Fibroblast of lung (primary cell): ENCODE data around the gene ACTN1. TPM values are rescaled to one million over a fixed set of nuclear protein-coding genes. Genes with fewer than 3 reads are reported as not detected.

Source experiments
- DNase-seq, 2 donors: peaks; one replicate each; pipeline versions ENCODE4 v3.0.0 to v3.0.0-alpha.2; 2010; ENCODE audit warnings: low read depth in 2 of 2
- H2AFZ ChIP-seq: 2 replicates; pipeline ENCODE4 v1.5.1; 2012; ENCODE audit warnings: low read length, control low read depth, inconsistent platforms
- H3K27ac ChIP-seq: 2 replicates; pipeline ENCODE4 v1.5.1; 2011; ENCODE audit warnings: low read length, control low read depth; ENCODE audit not compliant: insufficient read depth
- H3K27me3 ChIP-seq: 2 replicates; pipeline ENCODE4 v1.5.1; 2011; ENCODE audit warnings: mild to moderate bottlenecking, low read length; ENCODE audit not compliant: control insufficient read depth, insufficient read depth
- H3K36me3 ChIP-seq: 2 replicates; pipeline ENCODE4 v1.5.1; 2011; ENCODE audit warnings: low read length; ENCODE audit not compliant: control insufficient read depth, insufficient read depth
- H3K4me1 ChIP-seq: 2 replicates; pipeline ENCODE4 v1.5.1; 2011; ENCODE audit warnings: low read length; ENCODE audit not compliant: control insufficient read depth, insufficient read depth; ENCODE audit errors: extremely low read depth
- H3K4me2 ChIP-seq: 2 replicates; pipeline ENCODE4 v1.5.1; 2011; ENCODE audit warnings: low read length, control low read depth; ENCODE audit not compliant: insufficient read depth; ENCODE audit errors: extremely low read depth
- H3K4me3 ChIP-seq, 4 experiments: fragments of 200-600 bp in 1 of 4; sonication (generic) in 1 of 4; replicated peaks in 1 of 4; 2 replicates each; pipeline ENCODE4 v1.5.1; 2011 to 2016; ENCODE audit warnings: low read length in 4 of 4, low read depth in 3 of 4, mild to moderate bottlenecking in 3 of 4, control low read depth in 2 of 4, inconsistent platforms in 1 of 4, mixed read lengths in 1 of 4; ENCODE audit not compliant: insufficient read depth in 1 of 4; ENCODE audit errors: control extremely low read depth in 1 of 4
- H3K79me2 ChIP-seq: 2 replicates; pipeline ENCODE4 v1.5.1; 2012; ENCODE audit warnings: mild to moderate bottlenecking, low read length, inconsistent platforms; ENCODE audit not compliant: control insufficient read depth, insufficient read depth
- H3K9ac ChIP-seq: 2 replicates; pipeline ENCODE4 v1.5.1; 2011; ENCODE audit warnings: mild to moderate bottlenecking, low read length, control low read depth; ENCODE audit not compliant: insufficient read depth
- H3K9me3 ChIP-seq: 2 replicates; pipeline ENCODE4 v1.5.1; 2012; ENCODE audit warnings: low read depth, low read length; ENCODE audit not compliant: control insufficient read depth, insufficient read depth
- H4K20me1 ChIP-seq: 2 replicates; pipeline ENCODE4 v1.5.1; 2011; ENCODE audit warnings: low read length; ENCODE audit not compliant: control insufficient read depth, insufficient read depth; ENCODE audit errors: extremely low read depth
- EZH2 ChIP-seq: IDR thresholded peaks from 2 replicates; pipeline ENCODE4 v1.5.1; 2012; ENCODE audit warnings: low read length, control low read depth, mild to moderate bottlenecking; ENCODE audit errors: missing control alignments
- polyA plus RNA-seq, 2 donors: library from polyadenylated mRNA; depleted of rRNA in 1 of 2; stranded (reverse) in 1 of 2; unstranded in 1 of 2; fragments of >200 nt; gene quantifications; 2 replicates each; pipeline ENCODE4 v1.2.1, GENCODE V29; 2011 to 2012; ENCODE audit warnings: missing spikeins in 1 of 2
- total RNA-seq: library from RNA; depleted of rRNA; stranded (reverse); fragments of >200 nt; gene quantifications from 2 replicates; pipeline ENCODE4 v1.2.1, GENCODE V29; 2014
- TF ChIP-seq, protein P1 (sequence below), 2 donors: IDR thresholded peaks in 1 of 2; conservative IDR thresholded peaks in 1 of 2; 1 replicate in 1 of 2; 2 replicates in 1 of 2; pipeline ENCODE4 v1.5.1; 2011 to 2012; ENCODE audit warnings: low read length in 2 of 2, control low read depth in 1 of 2, inconsistent platforms in 1 of 2, low read depth in 1 of 2, mild to moderate bottlenecking in 1 of 2

Gene ACTN1
- total and polyA plus RNA-seq, 2 donors (not counting 1 experiment from before 2014, with no cell fraction given): 254 to 729 TPM

DNA sequence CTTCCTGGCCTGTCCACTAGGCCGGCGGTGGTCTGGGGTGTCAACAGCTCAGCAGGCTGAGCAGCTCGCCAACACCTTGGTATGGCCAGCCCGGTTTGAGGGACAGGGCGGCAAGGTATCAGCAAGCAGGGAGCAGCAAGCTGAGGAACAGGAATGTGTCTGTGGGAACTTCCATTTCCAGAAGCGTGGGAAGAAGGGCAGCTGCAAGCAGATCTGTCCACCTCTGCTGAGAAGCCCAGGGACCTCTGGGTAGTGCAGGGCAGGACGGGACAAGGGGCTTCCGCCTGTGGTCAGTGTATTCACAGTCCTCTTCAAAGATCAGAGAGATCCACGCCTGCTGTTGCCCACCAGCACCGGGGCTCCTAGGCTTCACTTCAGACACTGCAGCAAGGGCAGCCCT lies 36.0 kb downstream of the ACTN1 start:
- Histone ChIP-seq H2AFZ (no peak overlapping the region), H3K27ac (peak overlapping the region; percentile 79), H3K4me2 (no peak overlapping the region), H3K79me2 (peaks cover 97% of the 10 kb centered on the region), H3K27me3 (no peaks in the 10 kb centered on the region), H3K36me3 (peaks cover 2% of the 10 kb centered on the region), H4K20me1 (peaks cover 6% of the 10 kb centered on the region), H3K9ac (peak overlapping the region; percentile 48), H3K9me3 (no peaks in the 10 kb centered on the region), H3K4me3 (no peak overlapping the region), H3K4me1 (peaks cover 70% of the 10 kb centered on the region)
- no peak for TF ChIP-seq EZH2
- TF ChIP-seq, protein P1, sequence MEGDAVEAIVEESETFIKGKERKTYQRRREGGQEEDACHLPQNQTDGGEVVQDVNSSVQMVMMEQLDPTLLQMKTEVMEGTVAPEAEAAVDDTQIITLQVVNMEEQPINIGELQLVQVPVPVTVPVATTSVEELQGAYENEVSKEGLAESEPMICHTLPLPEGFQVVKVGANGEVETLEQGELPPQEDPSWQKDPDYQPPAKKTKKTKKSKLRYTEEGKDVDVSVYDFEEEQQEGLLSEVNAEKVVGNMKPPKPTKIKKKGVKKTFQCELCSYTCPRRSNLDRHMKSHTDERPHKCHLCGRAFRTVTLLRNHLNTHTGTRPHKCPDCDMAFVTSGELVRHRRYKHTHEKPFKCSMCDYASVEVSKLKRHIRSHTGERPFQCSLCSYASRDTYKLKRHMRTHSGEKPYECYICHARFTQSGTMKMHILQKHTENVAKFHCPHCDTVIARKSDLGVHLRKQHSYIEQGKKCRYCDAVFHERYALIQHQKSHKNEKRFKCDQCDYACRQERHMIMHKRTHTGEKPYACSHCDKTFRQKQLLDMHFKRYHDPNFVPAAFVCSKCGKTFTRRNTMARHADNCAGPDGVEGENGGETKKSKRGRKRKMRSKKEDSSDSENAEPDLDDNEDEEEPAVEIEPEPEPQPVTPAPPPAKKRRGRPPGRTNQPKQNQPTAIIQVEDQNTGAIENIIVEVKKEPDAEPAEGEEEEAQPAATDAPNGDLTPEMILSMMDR (conservative IDR thresholded peaks at IDR 0.05 in 1 of 2, IDR thresholded peaks at IDR 0.05 in 1 of 2; ENCODE audit: low read depth in 1 of 2, low read length in 2 of 2): no peak
- no peak for DNase-seq

DNA sequence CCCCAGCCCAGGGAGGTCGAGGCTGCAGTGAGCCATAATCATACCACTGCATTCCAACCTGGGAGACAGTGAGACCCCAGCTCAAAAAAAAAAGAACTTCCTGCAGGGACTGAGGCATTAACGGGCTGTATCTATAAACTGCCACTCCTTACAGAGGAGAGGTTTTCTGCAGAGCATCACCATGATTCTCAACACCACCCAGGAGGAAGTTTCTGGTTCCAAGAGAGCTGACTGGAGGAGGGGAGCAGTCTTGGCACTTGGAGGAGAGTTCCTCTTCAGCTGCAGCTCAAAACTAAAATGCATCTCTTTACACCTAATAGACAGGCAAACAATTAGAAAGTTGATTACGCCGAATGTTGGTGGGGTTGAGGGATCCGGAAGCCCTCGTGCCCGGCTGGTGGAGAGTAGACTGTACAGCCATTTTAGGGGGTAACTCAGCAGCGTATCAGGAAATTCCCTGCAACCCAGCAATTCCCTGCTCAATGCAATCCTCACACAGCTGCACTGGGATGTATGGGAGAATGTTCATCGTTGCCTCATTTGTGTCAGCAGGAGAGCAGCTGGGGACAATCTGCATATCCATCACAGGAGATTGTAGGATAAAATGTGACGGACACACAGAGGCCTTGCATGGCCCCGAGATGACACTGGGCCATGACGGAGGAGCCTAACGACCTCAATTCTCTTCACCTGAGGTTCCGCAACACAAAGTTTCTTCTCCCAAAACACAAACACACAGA lies 36.6 kb downstream of the ACTN1 start:
- H3K4me2 ChIP-seq: peak overlapping the region; percentile 58
- H3K4me1 ChIP-seq: peaks cover 70% of the 10 kb centered on the region
- H3K4me3 ChIP-seq: no peak overlapping the region
- TF ChIP-seq, protein P1 (conservative IDR thresholded peaks at IDR 0.05 in 1 of 2, IDR thresholded peaks at IDR 0.05 in 1 of 2; ENCODE audit: low read depth in 1 of 2, low read length in 2 of 2): no peak
- TF ChIP-seq EZH2: no peak
- H3K36me3 ChIP-seq: peaks cover 3% of the 10 kb centered on the region
- H3K9ac ChIP-seq: peak overlapping the region; percentile 48
- no peak overlapping the region for H2AFZ ChIP-seq
- peak overlapping the region; percentile 79 for H3K27ac ChIP-seq
- no peaks in the 10 kb centered on the region for H3K27me3 ChIP-seq
- H4K20me1 ChIP-seq: peaks cover 8% of the 10 kb centered on the region
- peaks cover 97% of the 10 kb centered on the region for H3K79me2 ChIP-seq
- DNase-seq: peak in 1 of 2 donors; percentile 53
- no peaks in the 10 kb centered on the region for H3K9me3 ChIP-seq

DNA sequence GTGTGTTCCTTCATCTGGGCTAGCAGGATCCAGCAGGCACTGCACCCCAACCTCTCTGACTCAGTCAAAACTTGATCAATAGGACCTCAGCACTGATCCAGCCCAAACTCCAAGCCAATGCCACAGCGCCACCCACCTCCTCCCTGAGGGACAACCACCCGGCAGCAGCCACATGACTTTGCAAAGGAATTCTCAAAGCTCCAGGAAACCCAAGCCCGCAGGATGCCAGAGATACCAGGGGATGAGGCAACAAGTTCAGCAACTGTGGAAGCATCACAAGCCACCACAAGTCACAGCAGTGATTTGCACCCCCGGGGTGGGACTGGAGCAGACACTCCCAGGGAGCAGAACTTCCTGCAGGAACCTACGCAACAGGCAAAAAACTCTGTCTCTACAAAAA lies 37.3 kb downstream of the ACTN1 start:
- Histone ChIP-seq H3K4me2 (peak overlapping the region; percentile 18), H3K27ac (peak overlapping the region; percentile 79), H3K27me3 (no peaks in the 10 kb centered on the region)

More for the DNA sequence above, 37.3 kb downstream of the ACTN1 start:
- Histone ChIP-seq H3K4me3 (no peak overlapping the region), H4K20me1 (peaks cover 8% of the 10 kb centered on the region), H3K9ac (no peak overlapping the region), H3K4me1 (peaks cover 69% of the 10 kb centered on the region), H3K36me3 (peaks cover 4% of the 10 kb centered on the region), H3K9me3 (no peaks in the 10 kb centered on the region), H3K79me2 (peaks cover 97% of the 10 kb centered on the region), H2AFZ (no peak overlapping the region)
- peak; percentile 87 to 97 for DNase-seq
- TF ChIP-seq EZH2: no peak
- TF ChIP-seq, protein P1 (conservative IDR thresholded peaks at IDR 0.05 in 1 of 2, IDR thresholded peaks at IDR 0.05 in 1 of 2; ENCODE audit: low read depth in 1 of 2, low read length in 2 of 2): peak; percentile 37 to 54
